Neural cell (in vitro differentiated cells): ENCODE data around the gene CACNA1I. TPM values are rescaled to one million over a fixed set of nuclear protein-coding genes. Genes with fewer than 3 reads are reported as not detected.

ENCODE experiments used
- H2AFZ ChIP-seq: fragments of 200-600, 300-800 bp; sonication (generic), shearing (Covaris generic); 2 replicates; pipeline ENCODE4 v1.6.0; 2014; ENCODE audit warnings: low read depth, mild to moderate bottlenecking, antibody characterized with exemption, low read length, moderate library complexity
- H3F3A ChIP-seq: fragments of 200-600 bp; shearing (Covaris generic); 2 replicates; pipeline ENCODE4 v1.6.1; 2016; ENCODE audit warnings: mild to moderate bottlenecking, moderate library complexity, mixed read lengths, antibody characterized with exemption, low read length; ENCODE audit not compliant: insufficient read depth, poor library complexity, severe bottlenecking
- H3K27ac ChIP-seq: fragments of 200-600, 300-800 bp; sonication (generic), shearing (Covaris generic); 2 replicates; pipeline ENCODE4 v1.5.1; 2014; ENCODE audit warnings: mild to moderate bottlenecking, low read length, moderate library complexity
- H3K27me3 ChIP-seq: fragments of 300-800, 200-600 bp; sonication (generic), shearing (Covaris generic); 2 replicates; pipeline ENCODE4 v1.6.0; 2014; ENCODE audit warnings: mild to moderate bottlenecking, low read depth, low read length, moderate library complexity; ENCODE audit not compliant: insufficient read depth
- H3K36me3 ChIP-seq: fragments of 300-800, 200-600 bp; sonication (generic), shearing (Covaris generic); 2 replicates; pipeline ENCODE4 v1.5.1; 2014; ENCODE audit warnings: mild to moderate bottlenecking, antibody characterized with exemption, low read length, moderate library complexity; ENCODE audit not compliant: insufficient read depth
- H3K4me2 ChIP-seq: fragments of 300-800, 200-600 bp; sonication (generic), shearing (Covaris generic); 2 replicates; pipeline ENCODE4 v1.6.0; 2014; ENCODE audit warnings: mild to moderate bottlenecking, low read length
- H3K4me3 ChIP-seq: fragments of 300-800, 200-600 bp; sonication (generic), shearing (Covaris generic); 2 replicates; pipeline ENCODE4 v1.5.1; 2014; ENCODE audit warnings: mild to moderate bottlenecking, low read length, moderate library complexity
- H3K79me2 ChIP-seq: fragments of 200-600 bp; shearing (Covaris generic); replicated peaks from 2 replicates; pipeline ENCODE4 v1.6.0; 2014; ENCODE audit warnings: mild to moderate bottlenecking, low read length, moderate library complexity; ENCODE audit not compliant: insufficient read depth
- H3K9ac ChIP-seq: fragments of 300-800, 200-600 bp; sonication (generic), shearing (Covaris generic); 2 replicates; pipeline ENCODE4 v1.6.1; 2016; ENCODE audit warnings: mild to moderate bottlenecking, low read length, mixed read lengths
- H3K9me2 ChIP-seq: fragments of 200-600 bp; shearing (Covaris generic); 2 replicates; pipeline ENCODE4 v1.6.1; 2016; ENCODE audit warnings: mild to moderate bottlenecking, low read length, mixed read lengths; ENCODE audit not compliant: insufficient read depth
- H3K9me3 ChIP-seq: fragments of 200-600, 300-800 bp; sonication (generic), shearing (Covaris generic); 2 replicates; pipeline ENCODE4 v1.6.1; 2016; ENCODE audit warnings: mild to moderate bottlenecking, mixed run types, low read length, moderate library complexity, mixed read lengths
- H4K20me1 ChIP-seq: fragments of 200-600 bp; shearing (Covaris generic); 2 replicates; pipeline ENCODE4 v1.6.1; 2016; ENCODE audit warnings: mild to moderate bottlenecking, mixed run types; ENCODE audit not compliant: insufficient read depth
- CTCF ChIP-seq: fragments of 450-650 bp; IDR thresholded peaks from 2 replicates; pipeline ENCODE4 v1.5.1; 2014; ENCODE audit warnings: antibody characterized with exemption, mild to moderate bottlenecking, moderate library complexity; ENCODE audit not compliant: poor library complexity, severe bottlenecking
- EP300 ChIP-seq: fragments of 450-650 bp; conservative IDR thresholded peaks from 2 replicates; pipeline ENCODE4 v1.6.1; 2014; ENCODE audit warnings: antibody characterized with exemption, mild to moderate bottlenecking, moderate library complexity; ENCODE audit not compliant: poor library complexity, severe bottlenecking
- EZH2 ChIP-seq: fragments of 200-600, 300-800 bp; shearing (Covaris generic), sonication (generic); IDR thresholded peaks from 2 replicates; pipeline ENCODE4 v1.6.1; 2014; ENCODE audit warnings: antibody characterized with exemption, low read length, borderline replicate concordance, mild to moderate bottlenecking; ENCODE audit not compliant: insufficient read depth, poor library complexity, severe bottlenecking
- MXI1 ChIP-seq: fragments of 450-650 bp; conservative IDR thresholded peaks from 2 replicates; pipeline ENCODE4 v1.6.1; 2014; ENCODE audit warnings: antibody characterized with exemption, mild to moderate bottlenecking; ENCODE audit not compliant: poor library complexity, severe bottlenecking
- POLR2AphosphoS5 ChIP-seq: IDR thresholded peaks from 2 replicates; pipeline ENCODE4 v1.6.1; 2012
- RAD21 ChIP-seq: fragments of 450-650 bp; conservative IDR thresholded peaks from 2 replicates; pipeline ENCODE4 v1.6.1; 2014; ENCODE audit warnings: antibody characterized with exemption, mild to moderate bottlenecking, moderate library complexity
- REST ChIP-seq: IDR thresholded peaks from 2 replicates; pipeline ENCODE4 v1.6.1; 2012; ENCODE audit warnings: borderline replicate concordance
- SMC3 ChIP-seq: fragments of 450-650 bp; conservative IDR thresholded peaks from 2 replicates; pipeline ENCODE4 v1.6.1; 2014; ENCODE audit warnings: antibody characterized with exemption, mild to moderate bottlenecking, moderate library complexity; ENCODE audit not compliant: poor library complexity
- TAF1 ChIP-seq: IDR thresholded peaks from 2 replicates; pipeline ENCODE4 v1.6.1; 2012; ENCODE audit warnings: low read depth
- polyA plus RNA-seq: library from polyadenylated mRNA; depleted of rRNA; stranded (reverse); fragments of >200 nt; gene quantifications from 2 replicates; pipeline ENCODE4 v1.2.3, GENCODE V29; 2014

CACNA1I gene
- polyA plus RNA-seq, 1 donor from 2014 or later, result 1.9 TPM

- Histone ChIP-seq H3K4me3 (no peak overlapping the region), H3F3A (no peaks in the 10 kb centered on the region), H3K9me2 (no peaks in the 10 kb centered on the region), H4K20me1 (no peaks in the 10 kb centered on the region), H3K36me3 (no peaks in the 10 kb centered on the region), H3K27me3 (no peaks in the 10 kb centered on the region), H3K79me2 (no peaks in the 10 kb centered on the region), H3K27ac (no peak overlapping the region), H3K4me2 (no peak overlapping the region), H2AFZ (no peak overlapping the region), H3K9me3 (no peaks in the 10 kb centered on the region), H3K9ac (no peak overlapping the region)
- TF ChIP-seq EP300, result no peak
- no peak for TF ChIP-seq RAD21
- TF ChIP-seq SMC3, result no peak
- no peak for TF ChIP-seq POLR2AphosphoS5
- TF ChIP-seq EZH2, result no peak
- no peak for TF ChIP-seq MXI1
- TF ChIP-seq REST, result no peak
- TF ChIP-seq TAF1, result no peak
- no peak for TF ChIP-seq CTCF
These were observed 60.2 kb downstream of the CACNA1I start for GRCh38 chr22:39630721-39631120.

- no peak overlapping the region for H3K4me3 ChIP-seq
- H3K27me3 ChIP-seq, result no peaks in the 10 kb centered on the region
- no peaks in the 10 kb centered on the region for H4K20me1 ChIP-seq
- no peak overlapping the region for H3K27ac ChIP-seq
- TF ChIP-seq TAF1 (no peak), REST (no peak), POLR2AphosphoS5 (no peak), EP300 (no peak), RAD21 (no peak), EZH2 (no peak), SMC3 (no peak), CTCF (no peak), MXI1 (no peak)
- no peaks in the 10 kb centered on the region for H3K9me2 ChIP-seq
- H3K4me2 ChIP-seq, result no peak overlapping the region
- H3K9me3 ChIP-seq, result no peaks in the 10 kb centered on the region
- H2AFZ ChIP-seq, result no peak overlapping the region
- no peaks in the 10 kb centered on the region for H3K36me3 ChIP-seq
- no peaks in the 10 kb centered on the region for H3F3A ChIP-seq
- no peaks in the 10 kb centered on the region for H3K79me2 ChIP-seq
- H3K9ac ChIP-seq, result no peak overlapping the region
These were observed 61.1 kb downstream of the CACNA1I start for GRCh38 chr22:39631381-39632286.
